Measurements from ENCODE around the gene NEFH.

NEFH gene

DNA sequence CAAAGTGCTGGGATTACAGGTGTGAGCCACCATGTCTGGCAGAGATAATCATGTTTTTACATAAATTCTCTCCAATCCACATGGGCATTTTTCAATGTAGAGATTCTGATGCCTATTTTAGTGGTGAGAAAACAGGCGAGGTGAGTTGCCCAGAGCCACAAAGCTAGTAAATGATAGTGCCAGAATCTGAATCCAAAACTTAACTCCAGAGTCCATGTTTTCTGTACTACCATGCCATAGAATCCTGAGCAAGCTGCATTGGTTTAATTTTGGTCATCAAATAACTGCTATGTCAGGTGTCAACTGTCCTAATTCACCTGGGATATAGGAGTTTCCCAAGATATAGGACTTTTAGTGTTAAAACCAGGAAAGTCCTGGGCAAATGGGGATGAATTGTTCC is 13.6 kb downstream of the NEFH start:
- in situ Hi-C loops (cut with MboI; ENCODE audit: low sequenced_read_pairs): no loop called here

DNA sequence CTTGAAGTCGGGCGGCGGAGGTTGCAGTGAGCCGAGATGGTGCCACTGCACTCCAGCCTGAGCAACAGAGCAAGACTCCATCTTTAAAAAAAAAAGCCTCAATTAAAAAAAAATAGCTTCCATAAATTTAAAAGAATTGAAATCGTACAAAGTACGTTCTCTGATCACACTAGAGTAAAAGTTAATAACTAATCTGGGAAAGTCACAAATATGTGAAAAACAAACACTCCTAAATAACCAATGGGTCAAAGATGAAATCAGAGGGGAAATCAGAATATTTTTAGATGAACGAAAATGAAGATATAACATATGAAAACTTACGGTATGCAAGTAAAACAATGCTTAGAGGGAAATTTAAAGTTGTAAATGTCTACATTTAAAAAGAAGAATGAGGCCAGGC is 19.8 kb downstream of the NEFH start:
- in situ Hi-C loops (cut with MboI; ENCODE audit: low sequenced_read_pairs): no loop called here

DNA sequence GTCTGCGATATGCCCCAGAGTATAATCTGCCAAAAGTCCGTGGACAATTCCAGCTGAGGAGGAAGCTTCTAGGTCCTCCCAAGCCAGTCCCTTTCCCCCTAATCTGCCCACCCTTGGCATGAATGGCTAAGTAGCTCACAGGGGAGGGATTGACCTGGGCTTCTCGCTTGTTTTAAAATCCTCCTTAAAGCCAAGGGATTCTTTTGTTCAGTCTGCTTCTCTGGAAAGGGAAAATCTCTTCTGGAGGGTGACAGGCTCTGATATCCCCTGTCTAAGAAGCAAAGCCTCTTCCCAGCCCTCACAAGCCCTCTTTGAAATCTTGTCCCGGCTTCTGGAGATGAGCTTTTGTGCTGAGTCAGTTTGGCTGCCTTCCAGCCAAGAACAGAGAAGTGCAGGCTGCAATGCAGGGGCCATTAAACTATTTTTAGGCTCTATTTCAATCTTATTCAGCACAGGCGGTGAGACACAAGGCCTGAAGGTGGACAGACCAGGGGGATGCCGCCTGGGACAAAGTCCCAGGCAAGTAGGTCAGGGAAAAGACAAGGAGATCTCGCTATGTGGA is 23.9 kb downstream of the NEFH start:
- in situ Hi-C loops (cut with MboI; ENCODE audit: low sequenced_read_pairs): no loop called here

DNA sequence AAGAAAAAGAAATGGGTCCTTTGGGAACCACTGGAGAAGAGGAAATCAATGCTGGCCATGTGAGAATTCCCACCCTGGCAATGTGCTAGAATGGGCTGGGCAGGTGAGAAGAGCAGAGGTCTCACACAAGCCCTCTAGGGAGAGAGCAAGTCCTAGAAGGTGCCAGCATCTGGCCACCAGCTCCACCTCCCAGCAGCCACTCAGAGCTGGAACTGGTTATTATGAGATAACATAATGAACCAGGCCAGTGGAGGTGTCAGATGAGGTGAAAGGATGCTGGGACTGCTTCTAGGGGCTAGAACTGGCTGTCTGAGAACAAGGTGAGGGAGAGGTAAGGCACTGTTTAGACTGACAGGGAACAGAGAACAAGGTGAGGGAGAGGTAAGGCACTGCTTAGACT is 29.3 kb downstream of the NEFH start:
- in situ Hi-C loops (cut with MboI; ENCODE audit: low sequenced_read_pairs): no loop called here

DNA sequence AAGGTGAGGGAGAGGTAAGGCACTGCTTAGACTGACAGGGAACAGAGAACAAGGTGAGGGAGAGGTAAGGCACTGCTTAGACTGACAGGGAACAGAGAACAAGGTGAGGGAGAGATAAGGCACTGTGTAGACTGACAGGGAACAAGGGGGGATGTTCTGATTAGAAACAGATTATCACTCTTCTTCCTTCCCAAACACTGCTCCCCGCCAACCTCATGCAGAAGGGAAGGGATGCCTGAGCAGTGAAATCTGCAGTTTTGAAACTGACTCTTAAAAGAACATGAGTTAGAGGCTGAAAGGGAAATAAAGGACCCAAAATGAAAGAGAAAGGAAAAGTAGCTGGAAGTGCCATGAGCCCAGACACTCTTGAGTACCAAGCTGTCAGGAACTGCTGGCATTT is 29.8 kb downstream of the NEFH start:
- in situ Hi-C loops (cut with MboI; ENCODE audit: low sequenced_read_pairs): no loop called here

DNA sequence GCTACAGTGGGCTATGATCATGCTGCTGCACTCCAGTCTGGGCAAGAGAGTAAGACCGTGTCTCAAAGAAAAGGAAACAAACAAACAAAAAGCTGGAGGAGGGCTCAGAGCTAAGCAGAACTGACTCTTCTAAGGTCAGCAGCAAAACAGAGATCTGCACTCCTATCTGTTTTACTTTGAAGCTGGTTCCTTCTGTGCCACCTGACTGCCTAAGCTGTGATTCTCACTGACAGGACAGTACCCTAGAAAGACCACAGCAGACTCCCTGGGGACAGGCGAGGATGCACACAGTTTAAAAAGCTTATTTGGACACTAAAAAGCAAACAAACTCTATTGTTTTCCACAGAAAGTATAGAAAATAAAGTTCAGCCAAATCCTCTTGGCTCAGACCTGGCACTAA is 30.5 kb downstream of the NEFH start:
- in situ Hi-C loops (cut with MboI; ENCODE audit: low sequenced_read_pairs): no loop called here

DNA sequence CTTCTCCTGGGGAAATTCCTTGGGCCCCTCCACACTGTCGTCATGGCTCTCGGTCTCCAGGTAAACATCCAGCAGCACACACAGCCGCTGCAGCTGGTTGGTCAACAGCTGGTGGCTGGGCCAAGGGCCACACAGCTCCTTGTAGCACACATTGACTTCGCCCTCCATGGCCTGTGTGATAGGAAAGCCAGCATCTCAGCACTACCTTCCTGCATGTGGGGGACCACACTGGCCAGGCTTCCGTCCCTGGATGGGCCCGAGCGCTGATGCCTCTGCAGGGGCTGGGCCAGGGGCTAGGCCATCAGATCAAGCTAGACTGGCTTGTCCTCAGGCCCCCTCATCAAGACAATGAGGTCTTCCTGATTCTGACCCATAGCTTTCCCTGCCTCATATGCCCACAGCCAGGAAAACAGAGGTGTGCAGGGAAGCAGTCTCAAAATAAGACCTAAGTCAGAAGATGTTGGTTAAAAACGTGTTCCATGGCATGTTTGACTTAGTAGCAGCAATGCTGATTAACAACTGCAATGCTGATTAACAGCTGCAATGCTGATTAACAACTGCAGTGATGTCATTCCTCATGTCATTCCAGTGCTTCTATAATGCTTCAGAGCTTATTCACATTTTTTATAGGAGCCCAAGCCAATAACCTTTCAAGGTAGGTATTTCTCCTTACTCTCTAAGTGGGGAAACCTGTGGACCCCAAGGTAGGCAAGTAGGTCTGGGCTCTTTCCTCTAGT is 31.3 kb downstream of the NEFH start:
- in situ Hi-C loops (cut with MboI; ENCODE audit: low sequenced_read_pairs): no loop called here

DNA sequence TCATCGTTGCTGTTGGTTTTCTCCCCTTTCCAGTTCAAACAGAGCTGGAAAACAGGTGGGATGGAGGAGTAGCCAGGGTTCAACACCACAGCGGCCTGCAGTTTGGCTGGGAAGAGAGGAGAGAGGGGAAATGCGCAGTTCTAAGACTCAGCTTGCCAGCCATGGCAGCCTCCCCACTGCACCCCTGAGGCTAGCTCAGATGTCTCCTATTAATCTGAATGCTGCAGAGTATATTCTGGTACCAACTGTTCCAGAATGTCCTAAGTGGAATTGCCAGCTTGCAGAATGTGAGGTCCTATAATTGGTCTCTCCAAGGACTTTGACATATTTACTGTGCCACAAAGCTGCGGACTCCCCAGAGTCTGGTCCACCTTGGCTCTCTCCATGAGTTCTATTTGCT is 32.0 kb downstream of the NEFH start:
- in situ Hi-C loops (cut with MboI; ENCODE audit: low sequenced_read_pairs): no loop called here

DNA sequence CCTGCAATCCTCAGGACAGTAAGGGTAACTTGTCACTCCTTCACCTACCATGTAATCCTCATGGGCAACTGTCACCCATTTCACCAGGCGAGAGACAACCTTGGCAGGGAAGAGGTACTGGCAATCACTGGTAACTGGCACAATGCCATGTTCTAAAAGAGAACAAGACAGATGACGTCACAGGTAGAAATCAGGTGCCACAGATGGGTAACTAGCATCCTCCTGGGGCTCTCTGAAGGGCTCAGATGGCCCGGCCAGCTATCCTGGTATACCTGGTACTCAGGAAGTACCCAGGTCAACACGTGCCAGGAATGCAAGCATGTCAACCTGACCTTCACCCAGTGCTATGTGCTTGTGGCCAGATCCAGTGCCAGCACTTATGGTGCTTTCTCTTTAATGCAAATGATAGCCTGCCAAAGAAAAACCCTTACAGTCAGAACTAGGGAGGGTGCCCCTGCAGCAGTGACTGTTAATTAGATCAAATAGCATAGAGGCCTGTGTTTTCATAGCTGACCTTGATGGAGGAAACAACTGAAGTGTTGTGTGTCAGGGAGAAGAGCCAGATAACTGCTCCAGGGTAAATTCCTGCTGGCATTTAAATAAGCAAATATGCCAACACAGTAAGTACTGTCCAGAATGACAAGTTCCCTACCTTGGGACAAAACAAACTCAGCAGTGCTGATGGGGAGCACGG is 37.3 kb downstream of the NEFH start:
- in situ Hi-C loops (cut with MboI; ENCODE audit: low sequenced_read_pairs): no loop called here

DNA sequence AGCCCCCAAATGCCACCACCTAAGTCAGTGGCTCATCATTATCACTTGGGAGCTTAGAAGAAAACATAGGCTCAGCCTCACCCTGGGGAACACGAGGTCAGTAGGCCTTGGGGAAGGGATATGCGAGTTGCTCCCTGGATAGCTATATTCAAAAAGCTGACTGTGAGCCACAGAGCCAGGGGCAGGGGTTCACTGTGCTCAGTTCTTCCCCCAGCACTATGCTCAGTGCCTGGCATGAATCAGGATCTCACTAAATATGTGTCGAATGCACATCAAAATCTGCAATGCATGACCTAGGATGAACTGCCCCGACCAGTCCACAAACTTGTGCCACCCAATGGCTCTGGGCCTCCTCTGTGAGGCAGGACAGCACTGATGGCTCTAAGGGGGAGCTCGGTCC is 38.4 kb downstream of the NEFH start:
- in situ Hi-C loops (cut with MboI; ENCODE audit: low sequenced_read_pairs): no loop called here

DNA sequence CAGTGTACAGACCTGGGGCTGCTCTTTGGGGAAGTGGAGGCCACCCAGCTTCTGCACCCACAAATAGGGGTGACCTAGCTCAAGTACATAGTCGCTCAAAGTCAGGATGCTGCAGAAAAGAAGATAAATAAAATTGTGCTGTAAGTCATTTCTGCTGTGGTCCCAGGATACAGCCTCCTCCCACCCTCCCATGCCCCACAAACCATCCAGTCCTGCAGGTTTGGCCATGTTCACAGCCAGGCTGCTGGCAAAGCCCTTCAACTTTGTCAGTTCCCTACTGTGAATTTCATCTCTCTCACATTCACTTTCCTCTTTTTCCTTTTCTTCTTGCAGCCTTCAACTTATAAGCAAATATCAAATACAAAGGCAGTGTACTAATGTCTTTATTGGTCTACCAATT is 40.0 kb downstream of the NEFH start:
- in situ Hi-C loops (cut with MboI; ENCODE audit: low sequenced_read_pairs): no loop called here

DNA sequence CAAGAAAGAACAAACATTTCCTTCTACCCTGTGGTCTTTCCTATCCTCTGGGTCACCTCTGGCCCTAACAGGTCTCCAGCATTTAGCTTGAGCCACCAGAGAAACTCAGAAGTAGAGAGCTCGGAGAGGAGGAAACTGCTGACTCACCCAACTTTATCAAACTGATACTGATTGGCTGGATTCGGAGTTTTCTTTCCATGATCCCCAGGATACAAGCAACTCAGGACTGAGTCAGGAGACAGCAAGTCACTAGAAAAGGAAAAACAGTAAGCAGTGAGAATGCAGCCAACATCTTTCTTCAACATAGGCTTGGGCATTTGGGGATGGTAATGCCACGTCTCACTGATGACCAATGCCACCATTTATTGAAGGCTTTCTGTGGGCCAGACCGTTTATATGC is 40.8 kb downstream of the NEFH start:
- in situ Hi-C loops (cut with MboI; ENCODE audit: low sequenced_read_pairs): no loop called here

DNA sequence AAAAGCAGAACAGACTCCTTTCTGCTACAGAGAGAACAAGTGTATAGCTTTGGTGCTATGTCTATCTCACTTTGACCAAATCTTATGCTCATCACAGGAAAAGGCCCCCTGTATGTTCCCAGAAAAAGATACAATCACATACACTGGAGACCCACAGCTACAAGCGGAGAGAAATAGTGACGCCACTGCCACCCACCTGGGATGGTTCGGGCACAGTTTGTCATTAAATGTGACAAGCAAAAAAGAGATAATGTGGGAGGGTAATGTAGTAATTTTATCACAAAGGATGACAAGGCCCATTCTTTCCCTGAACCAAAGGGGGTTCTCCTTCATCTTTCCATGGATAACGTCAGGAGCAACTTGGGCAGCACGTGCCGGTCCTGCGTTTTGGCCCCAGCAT is 41.5 kb downstream of the NEFH start:
- in situ Hi-C loops (cut with MboI; ENCODE audit: low sequenced_read_pairs): no loop called here

DNA sequence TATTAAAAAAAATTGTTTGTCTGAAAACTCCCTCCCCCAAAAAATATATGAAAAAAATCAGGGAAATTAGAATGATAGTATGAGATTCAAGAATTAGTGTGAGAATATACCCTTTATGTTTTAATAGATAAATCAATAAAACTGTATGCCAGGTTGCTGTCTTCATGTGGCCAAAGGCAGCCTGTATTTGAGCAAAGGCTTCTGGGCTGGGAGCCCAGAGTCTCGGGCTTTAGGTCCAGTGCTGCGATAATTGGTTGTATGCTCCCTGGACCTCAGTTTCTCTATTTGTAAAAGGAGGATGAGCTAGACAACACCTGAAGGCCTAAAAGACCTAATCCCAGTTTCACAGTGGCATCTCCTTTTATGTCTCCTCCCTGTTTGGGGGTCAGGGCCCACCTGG is 43.7 kb downstream of the NEFH start:
- in situ Hi-C loops (cut with MboI; ENCODE audit: low sequenced_read_pairs): no loop called here

DNA sequence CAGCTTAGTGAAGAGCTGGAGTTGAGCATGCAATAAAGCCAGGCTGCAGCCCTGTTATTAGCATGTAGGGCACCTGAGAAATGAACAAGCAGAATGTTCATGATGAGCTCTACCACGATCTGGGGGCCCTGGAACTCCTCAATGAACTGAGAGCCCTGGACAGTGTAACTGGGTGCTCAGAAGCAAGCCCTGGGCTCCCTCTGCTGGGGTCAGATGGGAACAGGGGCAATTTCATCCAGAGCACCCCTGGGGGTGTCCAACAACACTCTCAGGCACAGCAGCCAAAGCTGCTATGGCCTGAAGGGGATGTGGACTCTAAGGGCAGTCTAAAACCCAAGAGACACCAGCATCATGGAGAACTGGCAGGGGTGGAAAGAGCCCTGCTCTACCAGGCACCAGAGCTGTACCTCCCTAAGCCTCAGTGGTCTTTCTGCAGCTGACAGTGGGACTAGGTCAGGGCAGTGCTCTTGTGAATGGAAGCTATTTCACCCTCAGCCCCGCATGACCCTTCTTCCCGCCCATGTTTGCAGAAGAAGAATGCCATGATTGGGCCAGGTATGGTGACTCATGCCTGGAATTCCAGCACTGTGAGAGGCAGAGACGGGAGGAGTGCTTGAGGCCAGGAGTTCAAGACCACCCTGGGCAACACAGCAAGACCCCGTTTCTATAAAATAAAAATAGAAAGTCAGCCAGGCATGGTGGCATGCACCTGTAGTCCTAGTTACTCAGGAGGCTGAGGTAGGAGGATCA is 44.6 kb downstream of the NEFH start:
- in situ Hi-C loops (cut with MboI; ENCODE audit: low sequenced_read_pairs): no loop called here

DNA sequence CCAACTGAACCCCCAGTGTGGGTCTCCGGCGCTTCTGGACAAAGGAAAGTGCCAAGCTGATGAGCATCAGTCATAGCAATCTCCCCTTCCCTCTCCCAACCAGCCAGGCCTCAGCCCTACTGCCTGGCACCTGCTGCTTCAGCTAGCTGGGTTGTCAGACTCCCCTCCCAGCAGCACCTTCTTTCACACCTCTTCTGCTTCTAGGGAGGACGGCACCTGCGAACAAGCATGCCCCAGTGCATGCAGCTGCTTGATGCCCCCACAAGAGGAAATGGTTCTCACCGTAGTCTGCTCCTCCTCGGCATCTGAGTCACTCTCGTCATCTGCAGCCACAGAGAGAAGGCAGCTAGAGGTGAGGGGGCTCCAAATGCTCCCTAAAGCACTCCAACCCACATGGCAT is 48.1 kb downstream of the NEFH start:
- in situ Hi-C loops (cut with MboI; ENCODE audit: low sequenced_read_pairs): no loop called here

DNA sequence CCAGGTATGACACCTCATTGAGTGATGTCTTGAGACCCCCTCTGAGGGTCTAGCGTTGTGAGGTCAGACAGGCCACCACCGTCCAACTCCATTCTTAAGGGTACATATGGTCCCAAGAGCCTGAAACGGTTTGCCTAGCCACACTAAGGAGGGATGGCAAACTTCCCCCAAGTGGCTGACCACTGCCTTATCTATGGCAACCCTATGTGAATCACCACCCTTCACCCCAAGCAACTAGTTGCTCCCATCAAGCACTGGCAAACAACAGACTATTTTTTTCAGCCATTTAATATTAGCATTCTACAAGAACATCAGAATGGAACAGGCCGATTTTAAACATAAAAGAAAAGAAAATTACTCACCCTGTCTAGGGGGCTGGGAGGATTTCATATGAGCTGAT is 50.7 kb downstream of the NEFH start:
- in situ Hi-C loops (cut with MboI; ENCODE audit: low sequenced_read_pairs): no loop called here

DNA sequence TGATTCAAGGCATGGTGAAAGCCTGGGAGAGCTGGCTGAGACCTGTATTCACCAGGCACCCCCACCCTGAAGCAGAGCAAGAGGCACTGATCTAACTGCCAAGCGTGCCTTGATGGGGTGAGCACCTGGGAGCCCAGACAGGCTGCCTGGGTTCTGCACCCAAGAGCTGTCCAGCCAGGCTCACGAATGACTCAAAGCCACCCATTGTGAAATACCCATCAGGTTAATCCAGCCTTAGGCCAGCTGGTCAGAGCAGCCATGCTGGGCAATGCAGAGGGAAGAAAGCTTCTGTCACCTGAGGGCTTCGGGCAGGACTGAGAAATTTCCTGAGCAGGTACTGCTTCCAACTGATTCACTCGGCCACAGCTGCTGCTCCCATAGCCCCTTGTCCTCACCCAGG is 51.4 kb downstream of the NEFH start:
- in situ Hi-C loops (cut with MboI; ENCODE audit: low sequenced_read_pairs): no loop called here

DNA sequence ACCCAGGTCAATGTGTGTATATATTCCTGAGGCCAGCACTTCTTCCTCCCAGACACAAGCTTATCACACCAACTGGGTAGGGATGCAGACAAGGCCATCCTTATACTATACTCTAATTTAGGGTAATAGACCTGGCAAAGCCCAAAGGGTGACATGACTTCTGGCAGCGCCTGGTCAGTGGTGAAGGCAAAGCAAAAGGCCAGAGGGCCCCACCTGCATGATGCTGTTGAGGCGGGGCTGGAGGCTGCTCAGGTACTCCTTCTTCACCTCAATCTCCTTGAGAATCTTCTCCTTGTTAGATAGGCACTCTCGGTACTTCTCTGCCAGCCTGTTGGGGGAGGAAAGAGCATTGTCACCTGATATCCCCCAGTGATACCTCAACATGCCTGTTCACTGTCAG is 56.4 kb downstream of the NEFH start:
- in situ Hi-C loops (cut with MboI; ENCODE audit: low sequenced_read_pairs): no loop called here

DNA sequence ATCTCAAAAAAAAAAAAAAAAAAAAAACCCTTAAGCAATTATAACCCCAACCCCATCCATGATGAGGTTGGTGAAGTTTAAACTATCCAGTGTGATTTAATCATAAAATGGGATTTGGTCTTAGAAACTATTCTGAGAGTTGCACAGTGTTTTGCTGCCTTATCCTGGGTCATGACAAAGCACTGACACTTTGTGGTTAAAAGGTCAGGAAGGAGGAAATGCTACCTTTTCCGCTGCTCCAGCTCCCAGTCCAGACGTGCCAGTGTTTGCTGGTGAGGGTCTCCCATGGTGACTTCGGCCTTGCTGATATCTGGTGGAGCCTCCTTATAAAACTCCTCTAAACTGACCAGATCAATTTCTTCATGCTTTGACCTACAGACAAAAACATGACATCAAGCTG is 59.1 kb downstream of the NEFH start:
- in situ Hi-C loops (cut with MboI; ENCODE audit: low sequenced_read_pairs): no loop called here

Measured in HL-60/S4 (cell line).